HL-60/S4 treated with phorbol 12-myristate 13-acetate at 8.2 ng/mL for 4 days and 3 days (cell line): Measurements from ENCODE around the gene PRPF31.

Experiments
- in situ Hi-C: fragments of 300-500 bp; cut with MboI; formaldehyde crosslinking; loops from 2 replicates; pipeline ENCODE4 v1.15.0; 2022; ENCODE audit warnings: low sequenced_read_pairs

The PRPF31 gene

GRCh38 chr19:54138489-54139256, 23.1 kb downstream of the PRPF31 start:
- in situ Hi-C loops, result no loop called here

DNA sequence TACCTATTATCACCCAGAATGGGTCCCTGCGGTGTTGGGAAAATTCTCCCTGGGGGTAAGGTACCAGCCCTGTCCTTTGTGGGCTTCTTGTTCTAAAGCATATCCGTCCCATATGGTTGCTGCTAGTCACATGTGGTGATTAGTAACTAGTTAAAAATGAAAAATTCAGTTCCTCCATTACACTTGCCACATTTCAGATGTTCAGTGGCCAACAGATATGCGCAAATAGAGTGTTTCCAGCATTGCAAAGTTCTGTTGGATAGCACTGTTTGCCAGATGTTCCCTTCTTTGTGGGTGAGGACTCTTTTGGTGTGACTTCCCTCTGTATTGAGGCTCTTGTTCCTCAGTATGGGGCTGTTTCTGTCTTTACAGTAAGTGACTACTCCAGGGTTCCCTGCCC, 25.8 kb downstream of the PRPF31 start:
- in situ Hi-C loops, result no loop called here

DNA sequence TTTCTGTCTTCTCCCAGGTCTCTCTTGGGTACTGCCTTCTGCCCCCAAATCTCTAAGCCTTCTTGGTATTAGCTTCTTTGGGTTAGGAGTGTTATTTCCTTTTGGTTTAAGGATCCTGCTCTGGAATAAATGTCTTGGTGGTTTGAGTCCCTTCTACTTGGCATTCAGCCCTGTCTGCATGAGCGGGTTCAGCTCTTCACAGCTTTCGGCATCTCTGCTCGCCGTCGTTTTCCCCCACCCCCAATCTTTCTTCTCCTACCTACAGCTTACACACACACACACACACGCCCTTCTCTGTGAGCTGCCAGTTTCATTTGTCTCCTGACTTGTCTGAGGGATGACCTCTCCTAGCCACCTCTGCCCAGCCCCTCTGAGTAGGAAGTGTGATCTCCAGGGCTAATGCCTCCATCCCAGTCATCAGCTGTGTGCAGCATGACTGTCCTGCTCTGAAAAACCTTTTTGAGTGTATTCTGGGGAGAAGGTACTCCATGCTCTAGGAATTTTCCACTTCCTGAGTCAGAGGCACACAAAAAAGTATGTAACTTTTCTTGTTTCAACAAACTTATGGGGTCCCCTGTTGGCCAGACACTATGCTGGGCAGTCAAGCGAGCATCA, 26.7 kb downstream of the PRPF31 start:
- in situ Hi-C loops, result no loop called here

DNA sequence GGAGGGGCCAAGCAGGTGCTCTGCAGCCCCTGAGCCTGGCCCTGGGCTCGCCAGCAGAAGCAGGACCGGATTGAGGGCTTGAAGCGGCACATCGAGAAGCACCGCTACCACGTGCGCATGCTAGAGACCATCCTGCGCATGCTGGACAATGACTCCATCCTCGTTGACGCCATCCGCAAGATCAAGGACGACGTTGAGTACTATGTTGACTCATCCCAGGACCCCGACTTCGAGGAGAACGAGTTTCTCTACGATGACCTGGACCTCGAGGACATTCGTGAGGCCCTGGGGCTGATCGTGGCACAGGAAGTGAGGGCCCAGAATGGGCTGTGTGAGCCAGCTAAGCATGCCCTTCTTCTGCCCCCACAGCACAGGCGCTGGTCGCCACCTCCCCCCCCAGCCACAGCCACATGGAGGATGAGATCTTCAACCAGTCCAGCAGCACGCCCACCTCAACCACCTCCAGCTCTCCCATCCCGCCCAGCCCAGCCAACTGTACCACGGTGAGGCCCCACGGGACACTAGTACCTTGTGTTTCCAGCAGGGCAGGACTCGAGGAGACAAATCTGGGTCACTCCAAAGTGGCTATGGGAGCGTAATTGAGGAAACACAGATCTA, 30.1 kb downstream of the PRPF31 start:
- in situ Hi-C loops, result no loop called here

DNA sequence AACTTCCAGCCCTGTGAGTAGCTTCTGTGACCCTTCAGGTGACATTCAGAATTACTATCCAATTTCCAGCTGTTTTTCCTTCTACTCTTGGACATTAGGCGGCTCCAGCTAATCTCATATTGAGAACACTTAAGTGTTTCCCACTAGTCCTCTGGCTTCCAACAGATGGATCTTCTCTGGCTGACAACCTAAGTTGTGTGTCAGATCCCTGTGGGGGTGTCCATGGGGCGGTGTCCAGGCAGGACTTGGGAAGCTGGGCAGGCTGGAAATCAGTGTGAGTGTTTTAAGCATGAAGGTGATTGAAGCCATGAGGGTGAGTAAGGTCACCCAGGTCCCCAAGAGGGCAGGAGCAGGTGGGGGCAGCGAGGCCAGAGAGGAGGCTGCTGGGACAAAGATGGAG, 32.1 kb downstream of the PRPF31 start:
- in situ Hi-C loops, result no loop called here

- in situ Hi-C loops, result no loop called here
These were observed 32.6 kb downstream of the PRPF31 start for GRCh38 chr19:54148158-54148557.

GRCh38 chr19:54149021-54149812, 33.7 kb downstream of the PRPF31 start:
- in situ Hi-C loops, result no loop called here

GRCh38 chr19:54151362-54152035, 35.9 kb downstream of the PRPF31 start:
- in situ Hi-C loops, result no loop called here

DNA sequence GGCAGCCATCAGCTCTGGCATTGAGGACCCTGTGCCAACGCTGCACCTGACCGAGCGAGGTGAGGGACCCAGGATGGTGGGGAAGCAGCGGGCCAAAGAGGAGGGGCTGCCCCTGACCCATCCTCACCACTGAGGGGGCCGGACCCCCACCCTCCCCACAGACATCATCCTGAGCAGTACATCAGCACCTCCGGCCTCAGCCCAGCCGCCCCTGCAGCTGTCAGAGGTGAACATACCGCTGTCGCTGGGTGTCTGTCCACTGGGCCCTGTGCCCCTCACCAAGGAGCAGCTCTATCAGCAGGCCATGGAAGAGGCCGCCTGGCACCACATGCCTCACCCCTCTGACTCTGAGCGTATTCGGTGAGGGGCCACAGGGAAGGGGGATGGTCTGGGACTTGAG, 36.7 kb downstream of the PRPF31 start:
- in situ Hi-C loops, result no loop called here

DNA sequence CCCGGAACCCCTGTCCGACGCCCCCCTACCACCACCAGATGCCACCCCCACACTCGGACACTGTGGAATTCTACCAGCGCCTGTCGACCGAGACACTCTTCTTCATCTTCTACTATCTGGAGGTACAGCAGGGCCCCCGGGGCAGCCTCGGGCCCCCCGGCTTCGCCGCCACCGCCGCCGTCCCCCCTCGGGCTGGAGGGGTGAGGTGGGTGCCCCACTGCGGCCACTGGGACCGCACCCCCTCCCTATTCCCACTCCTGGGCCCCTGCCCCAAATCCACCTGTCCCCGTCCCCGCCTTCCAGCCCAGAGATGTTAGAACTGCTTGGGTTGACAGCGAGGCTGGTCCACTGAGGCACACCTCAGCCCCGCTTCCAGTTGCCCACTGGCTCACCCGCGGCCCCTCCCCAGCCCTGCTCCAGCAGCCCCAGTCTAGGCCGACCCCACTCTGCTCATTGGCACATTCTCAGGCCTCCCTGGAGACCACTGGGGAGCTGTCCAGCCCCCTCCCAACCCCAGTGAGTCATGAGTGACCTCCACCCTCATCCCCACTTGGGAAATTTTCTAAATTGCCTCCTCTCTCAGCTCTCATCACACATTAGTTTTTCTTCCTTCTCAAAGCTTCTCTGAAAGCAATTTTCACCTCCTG, 37.4 kb downstream of the PRPF31 start:
- in situ Hi-C loops, result no loop called here

- in situ Hi-C loops, result no loop called here
These were observed 38.3 kb downstream of the PRPF31 start for GRCh38 chr19:54153731-54154326.

- in situ Hi-C loops, result no loop called here
These were observed 39.2 kb downstream of the PRPF31 start for GRCh38 chr19:54154603-54155345.

DNA sequence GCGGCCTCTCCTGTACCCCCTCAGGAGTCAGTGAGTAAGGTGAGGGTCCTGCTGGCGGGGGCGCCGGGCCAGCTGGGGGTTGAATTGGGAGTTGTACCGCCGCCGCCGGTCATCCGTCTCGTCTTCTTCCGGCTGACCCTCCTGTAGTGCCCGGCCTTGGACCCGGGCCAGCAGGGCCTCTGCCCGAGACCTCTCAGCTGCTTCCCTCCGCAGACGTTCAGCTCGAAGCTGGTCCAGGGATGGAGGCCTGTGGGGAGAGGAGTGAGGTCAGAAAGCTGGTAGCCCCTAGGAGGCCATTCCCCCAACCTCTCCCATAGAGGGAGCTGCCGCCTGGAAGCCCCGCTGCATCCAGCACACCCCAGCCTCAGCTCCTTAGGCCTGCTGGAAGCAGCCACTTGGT, 40.1 kb downstream of the PRPF31 start:
- in situ Hi-C loops, result no loop called here

DNA sequence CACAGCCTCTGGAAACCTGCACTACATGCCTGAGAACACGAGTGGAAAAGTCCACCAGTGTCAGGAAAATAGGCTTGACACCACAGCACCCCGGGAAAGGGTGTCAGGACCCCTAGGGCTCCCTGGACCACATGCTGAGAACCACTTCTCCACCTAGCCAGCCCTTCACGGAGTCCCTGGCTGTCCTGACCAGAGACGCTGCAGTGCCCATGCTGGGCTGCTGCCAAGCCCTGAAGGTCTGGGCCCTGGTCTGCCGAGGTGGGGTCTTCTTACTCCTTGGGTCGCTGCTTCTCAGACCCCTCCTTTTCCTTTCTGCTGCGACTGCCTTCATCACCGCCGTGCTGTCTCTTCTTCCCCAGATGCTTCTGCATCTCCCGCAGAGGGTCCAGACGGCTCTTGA, 40.9 kb downstream of the PRPF31 start:
- in situ Hi-C loops, result no loop called here

DNA sequence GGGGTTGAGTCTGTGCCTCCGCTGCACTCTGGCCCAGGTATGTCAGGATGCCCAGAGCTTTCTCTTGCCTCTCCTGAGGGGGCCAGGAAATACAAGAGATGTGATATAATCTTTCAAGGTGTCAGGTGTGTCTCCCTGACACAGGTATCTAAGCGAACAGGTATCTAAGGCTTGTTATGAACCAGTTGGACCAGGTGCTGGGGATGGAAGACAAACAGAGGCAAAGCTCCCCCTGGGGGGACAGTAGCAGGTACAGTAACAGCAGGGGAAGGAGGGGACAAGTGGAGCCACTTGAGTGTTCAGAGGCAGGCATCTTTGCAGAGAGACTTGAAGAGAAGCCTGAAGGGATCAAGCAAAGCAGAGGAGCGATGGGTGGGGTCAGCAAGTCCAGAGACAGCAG, 41.4 kb downstream of the PRPF31 start:
- in situ Hi-C loops, result no loop called here

- in situ Hi-C loops, result no loop called here
These were observed 43.3 kb downstream of the PRPF31 start for GRCh38 chr19:54158812-54159351.

- in situ Hi-C loops, result no loop called here
These were observed 44.0 kb downstream of the PRPF31 start, which contains the start of gene LENG1 for GRCh38 chr19:54159352-54160181. Gene LENG1 (minus strand): TSS chr19:54159721. CDS start chr19:54159695, 26 bp downstream.

DNA sequence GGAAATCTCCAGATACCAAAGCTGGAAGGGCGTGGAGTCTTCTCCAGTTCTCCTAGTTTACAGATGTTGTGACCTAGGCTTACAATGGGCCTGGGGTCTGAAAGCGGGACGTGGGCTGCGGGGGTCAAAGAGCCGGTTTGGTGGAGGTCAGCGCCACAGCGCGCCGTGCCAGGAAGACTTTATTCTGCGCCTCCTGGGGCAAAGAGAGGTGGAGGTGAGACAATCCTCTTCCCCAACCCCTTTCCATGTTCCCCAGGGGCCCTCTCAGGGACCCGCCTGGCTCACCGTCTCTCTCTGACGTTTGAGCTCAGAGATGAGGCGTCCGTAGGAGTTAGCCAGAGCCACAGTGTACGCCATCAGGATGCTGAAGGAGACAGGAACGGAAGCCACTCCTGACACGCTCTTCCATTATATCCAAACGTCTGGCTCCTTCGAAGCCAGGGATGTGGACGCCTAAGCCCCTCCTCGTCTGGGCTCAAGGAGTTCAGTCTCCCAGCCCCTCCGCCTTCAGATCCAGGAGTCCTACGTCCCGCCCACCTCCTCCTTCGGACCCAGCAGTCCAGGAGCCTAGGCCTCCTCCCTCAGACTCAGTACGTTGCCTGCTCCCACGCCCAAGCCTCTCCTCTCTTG, 44.7 kb downstream of the PRPF31 start:
- in situ Hi-C loops, result no loop called here
